Measurements from ENCODE around the gene INPP5D. TPM values are rescaled to one million over a fixed set of nuclear protein-coding genes. Genes with fewer than 3 reads are reported as not detected.

INPP5D gene
- 21.6 and 27.3 TPM in 2 replicates for total RNA-seq

GRCh38 chr2:233059797-233060500 is at the start of gene INPP5D:
Gene INPP5D (plus strand): TSS chr2:233060342. CDS start chr2:233060479, 137 bp downstream.

GRCh38 chr2:233013027-233013461 is 47.1 kb upstream of the INPP5D start, which contains the start of gene NGEF:
Gene NGEF (minus strand): TSS chr2:233013256. CDS start chr2:232974890, 38,366 bp downstream.

GRCh38 chr2:233032551-233033320 is 27.4 kb upstream of the INPP5D start, which contains the start of gene NEU2:
Gene NEU2 (plus strand): TSS chr2:233032672. CDS start chr2:233032672, 0 bp downstream.

GRCh38 chr2:233251306-233252116 is 191.4 kb downstream of the INPP5D start, which contains the start of gene ATG16L1:
Gene ATG16L1 (plus strand): TSS chr2:233251673. CDS start chr2:233251828, 155 bp downstream.

Other genes with a start within 250 kb of the INPP5D start
- gene SNORC, start 190.1 kb upstream of the INPP5D start, total RNA-seq, result 0.04 and 1.2 TPM in 2 replicates
- gene NGEF, start 47.1 kb upstream of the INPP5D start, total RNA-seq, result 0.04 and 0.16 TPM in 2 replicates
- gene NEU2, start 27.7 kb upstream of the INPP5D start, total RNA-seq, result not detected in 2 replicates
- 16.6 and 27.1 TPM in 2 replicates for gene ATG16L1, start 191.3 kb downstream of the INPP5D start, total RNA-seq
- not detected in 2 replicates for gene SAG, start 247.5 kb downstream of the INPP5D start, total RNA-seq

All from hair follicular keratinocyte (primary cell).